ENCODE measurements around the gene EGFR. TPM values are rescaled to one million over a fixed set of nuclear protein-coding genes. Genes with fewer than 3 reads are reported as not detected.

EGFR gene
- total RNA-seq, 2 donors from 2014 or later, result 54.8 to 56.7 TPM

DNA sequence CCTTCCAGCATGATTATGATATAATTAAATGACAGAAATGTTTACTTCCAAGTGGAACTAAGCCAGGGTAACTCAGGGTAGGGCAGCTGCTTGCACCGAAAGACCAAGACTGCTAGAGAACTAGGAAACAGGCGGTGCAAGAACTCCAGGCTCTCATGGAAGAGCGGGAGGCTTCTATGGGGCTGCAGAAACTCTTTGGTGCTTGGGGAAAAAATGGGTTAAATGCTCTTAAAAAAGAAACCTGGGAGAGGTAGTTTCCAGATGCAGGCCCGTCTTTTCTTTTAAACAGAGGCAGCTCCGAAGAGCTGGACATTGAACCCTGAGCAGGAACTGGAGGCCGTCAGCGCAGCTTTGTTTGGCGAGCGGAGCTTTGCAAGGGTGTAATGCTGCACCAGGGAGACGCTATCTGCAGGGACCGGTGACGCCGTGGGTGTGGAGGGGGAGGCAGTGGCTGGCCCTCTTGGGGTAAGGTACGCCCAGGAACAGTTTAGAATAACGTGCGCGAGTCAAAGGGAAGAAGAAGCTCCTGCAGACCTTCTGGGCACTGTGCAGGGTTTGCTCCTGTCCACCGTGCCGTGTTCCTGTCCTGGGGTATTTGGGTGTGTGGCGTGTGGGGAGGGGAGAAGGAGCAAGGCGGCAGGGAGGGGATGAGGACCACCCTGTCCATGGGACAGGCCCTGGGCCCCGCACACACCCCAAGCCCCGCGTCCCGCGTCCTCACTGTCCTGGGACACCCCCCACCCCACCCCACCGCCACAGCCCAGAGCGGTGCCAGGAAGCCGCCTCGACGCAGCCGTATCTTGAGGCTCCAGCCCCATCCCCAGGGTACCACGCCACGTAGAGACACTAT lies 59.0 kb downstream of the EGFR start:
- DNase-seq (ENCODE audit: low spot score), result no peak
- Histone ChIP-seq H3K27me3 (replicated peaks; ENCODE audit: insufficient read depth) (no peaks in the 10 kb centered on the region), H3K4me1 (ENCODE audit: control insufficient read depth in 1 of 2, low read depth in 2 of 2) (peaks cover 35 to 46% of the 10 kb centered on the region in 2 donors), H3K36me3 (no peaks in the 10 kb centered on the region), H3K9me3 (no peaks in the 10 kb centered on the region), H3K4me3 (no peak overlapping the region), H3K27ac (no peak overlapping the region)
- no peak for ATAC-seq (ENCODE audit: insufficient number of reproducible peaks, low FRiP score, low read depth)
- TF ChIP-seq, protein P1, sequence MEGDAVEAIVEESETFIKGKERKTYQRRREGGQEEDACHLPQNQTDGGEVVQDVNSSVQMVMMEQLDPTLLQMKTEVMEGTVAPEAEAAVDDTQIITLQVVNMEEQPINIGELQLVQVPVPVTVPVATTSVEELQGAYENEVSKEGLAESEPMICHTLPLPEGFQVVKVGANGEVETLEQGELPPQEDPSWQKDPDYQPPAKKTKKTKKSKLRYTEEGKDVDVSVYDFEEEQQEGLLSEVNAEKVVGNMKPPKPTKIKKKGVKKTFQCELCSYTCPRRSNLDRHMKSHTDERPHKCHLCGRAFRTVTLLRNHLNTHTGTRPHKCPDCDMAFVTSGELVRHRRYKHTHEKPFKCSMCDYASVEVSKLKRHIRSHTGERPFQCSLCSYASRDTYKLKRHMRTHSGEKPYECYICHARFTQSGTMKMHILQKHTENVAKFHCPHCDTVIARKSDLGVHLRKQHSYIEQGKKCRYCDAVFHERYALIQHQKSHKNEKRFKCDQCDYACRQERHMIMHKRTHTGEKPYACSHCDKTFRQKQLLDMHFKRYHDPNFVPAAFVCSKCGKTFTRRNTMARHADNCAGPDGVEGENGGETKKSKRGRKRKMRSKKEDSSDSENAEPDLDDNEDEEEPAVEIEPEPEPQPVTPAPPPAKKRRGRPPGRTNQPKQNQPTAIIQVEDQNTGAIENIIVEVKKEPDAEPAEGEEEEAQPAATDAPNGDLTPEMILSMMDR (IDR thresholded peaks at IDR 0.05), result no peak

DNA sequence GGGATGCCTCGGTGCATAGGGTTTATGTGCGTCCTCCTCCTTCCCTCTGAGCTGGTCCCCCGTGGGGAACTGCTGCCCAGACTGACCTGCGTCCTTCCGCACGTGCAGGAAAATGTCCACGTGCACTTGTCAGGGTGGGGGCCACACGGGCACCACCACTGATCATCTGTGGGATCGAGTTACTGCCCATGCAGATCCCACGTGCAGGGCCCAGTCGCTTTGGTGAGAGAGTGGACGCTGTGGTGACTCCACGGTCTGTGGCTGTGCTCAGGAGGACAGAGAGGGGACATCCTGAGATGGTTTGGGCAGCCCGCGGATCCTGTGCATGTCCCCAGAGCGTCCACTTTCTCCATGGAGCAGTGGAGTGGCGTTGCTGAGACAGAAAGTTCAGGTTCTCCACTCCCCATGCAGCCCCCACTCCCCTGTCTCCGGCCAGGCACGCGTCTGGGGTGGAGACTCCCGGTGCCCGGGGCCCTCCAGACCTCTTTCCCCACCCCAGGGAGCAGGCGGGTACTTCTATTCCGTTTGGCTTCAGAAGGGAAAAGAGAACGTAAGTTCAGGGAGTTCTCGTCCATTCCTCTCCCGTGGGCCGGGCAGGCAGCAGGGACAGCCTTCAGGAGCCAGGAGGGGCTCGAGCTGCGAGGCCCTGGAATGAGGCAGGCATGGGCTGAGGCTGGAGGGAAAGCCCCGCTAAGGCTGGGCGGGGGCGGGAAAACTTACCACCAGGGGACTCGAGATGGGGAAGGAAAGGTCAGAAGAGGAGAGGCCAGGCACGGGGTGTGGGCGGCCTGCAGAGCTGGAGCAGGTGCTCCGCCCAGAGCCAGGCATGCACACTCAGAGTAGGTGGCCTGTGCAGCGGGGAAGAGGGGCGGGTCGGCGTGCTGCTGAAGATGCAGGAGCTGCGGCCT lies 59.9 kb downstream of the EGFR start:
- Histone ChIP-seq H3K27me3 (replicated peaks; ENCODE audit: insufficient read depth) (no peaks in the 10 kb centered on the region), H3K4me3 (no peak overlapping the region), H3K27ac (no peak overlapping the region), H3K36me3 (no peaks in the 10 kb centered on the region), H3K9me3 (no peaks in the 10 kb centered on the region), H3K4me1 (ENCODE audit: control insufficient read depth in 1 of 2, low read depth in 2 of 2) (peaks cover 27 to 37% of the 10 kb centered on the region in 2 donors)
- TF ChIP-seq, protein P1 (IDR thresholded peaks at IDR 0.05), result no peak
- no peak for ATAC-seq (ENCODE audit: insufficient number of reproducible peaks, low FRiP score, low read depth)
- DNase-seq (ENCODE audit: low spot score), result no peak

DNA sequence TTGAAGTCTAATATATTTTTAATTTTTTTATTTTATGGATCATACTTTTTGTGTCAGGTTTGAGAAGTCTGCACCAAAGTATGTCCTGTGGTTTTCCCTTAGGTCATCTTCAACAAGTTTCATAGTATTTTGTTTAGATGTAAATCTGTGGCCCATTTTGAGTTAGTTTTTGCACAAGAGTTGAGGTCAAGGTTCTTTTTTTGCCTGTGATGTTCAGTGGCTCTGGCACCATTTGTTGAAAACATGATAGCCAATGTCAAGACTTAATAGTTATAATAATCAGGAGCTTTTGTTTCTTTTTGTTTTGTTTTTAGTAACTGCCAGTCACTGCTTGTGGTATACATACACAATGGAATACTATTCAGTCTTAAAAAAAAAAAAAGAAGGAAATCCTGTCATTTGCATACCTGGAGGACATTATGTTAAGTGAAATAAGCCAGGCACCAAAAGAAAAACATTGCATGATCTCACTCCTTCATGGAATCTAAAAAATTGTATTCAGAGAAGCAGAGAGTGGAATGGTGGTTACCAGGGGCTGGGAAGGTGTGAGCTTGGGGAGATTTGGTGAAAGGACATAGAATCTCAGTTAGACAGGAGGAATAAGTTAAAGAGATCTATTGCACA lies 61.3 kb downstream of the EGFR start:
- no peak overlapping the region for H3K4me3 ChIP-seq
- ATAC-seq (ENCODE audit: insufficient number of reproducible peaks, low FRiP score, low read depth) (no peak), DNase-seq (ENCODE audit: low spot score) (no peak)
- H3K27me3 ChIP-seq (replicated peaks; ENCODE audit: insufficient read depth), result no peaks in the 10 kb centered on the region
- H3K27ac ChIP-seq, result no peak overlapping the region
- TF ChIP-seq, protein P1 (IDR thresholded peaks at IDR 0.05), result no peak
- no peaks in the 10 kb centered on the region for H3K9me3 ChIP-seq
- H3K36me3 ChIP-seq, result no peaks in the 10 kb centered on the region
- H3K4me1 ChIP-seq (ENCODE audit: control insufficient read depth in 1 of 2, low read depth in 2 of 2), result peaks cover 19 to 27% of the 10 kb centered on the region in 2 donors

DNA sequence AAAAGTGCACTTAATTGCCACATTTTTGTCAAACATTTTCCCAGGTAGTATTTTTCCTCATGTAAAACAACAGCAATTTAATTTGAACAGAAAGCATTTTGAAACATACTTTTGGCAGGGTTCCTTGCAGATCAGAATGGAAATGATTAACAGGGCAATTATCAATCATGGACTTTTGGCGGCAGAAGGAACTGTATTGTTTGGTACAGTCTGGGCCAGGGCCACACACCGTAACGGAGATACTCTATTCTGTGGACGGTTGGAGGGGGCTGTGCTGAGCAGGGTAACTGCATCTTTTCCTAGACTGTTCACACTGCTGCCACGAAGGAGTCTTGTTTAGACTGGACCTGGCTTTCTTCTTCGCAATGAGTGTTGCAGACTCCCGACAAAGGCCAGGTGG lies 62.3 kb downstream of the EGFR start:
- H3K9me3 ChIP-seq, result no peaks in the 10 kb centered on the region
- H3K27me3 ChIP-seq (replicated peaks; ENCODE audit: insufficient read depth), result no peaks in the 10 kb centered on the region
- ATAC-seq (ENCODE audit: insufficient number of reproducible peaks, low FRiP score, low read depth), result no peak
- DNase-seq (ENCODE audit: low spot score), result no peak
- no peaks in the 10 kb centered on the region for H3K36me3 ChIP-seq
- TF ChIP-seq, protein P1 (IDR thresholded peaks at IDR 0.05), result no peak
- no peak overlapping the region for H3K4me3 ChIP-seq
- peak overlapping the region in 1 of 2 donors; percentile 2 for H3K27ac ChIP-seq
- peaks cover 12 to 22% of the 10 kb centered on the region in 2 donors for H3K4me1 ChIP-seq (ENCODE audit: control insufficient read depth in 1 of 2, low read depth in 2 of 2)

All from thoracic aorta (tissue), 2 donors.